Activated CD4-positive, alpha-beta T cell treated with anti-CD3 and anti-CD28 coated beads, Interleukin-2, amount 10 ng/mL, durations not matched to agents 24 days and 14 days (primary cell): ENCODE data around the gene NCOA1. TPM values are rescaled to one million over a fixed set of nuclear protein-coding genes. Genes with fewer than 3 reads are reported as not detected.

Source experiments
- total RNA-seq: library from RNA; stranded (reverse); gene quantifications from 2 replicates; pipeline ENCODE4 v1.2.3, GENCODE V29; 2022

Gene NCOA1
- total RNA-seq, 1 donor from 2014 or later = 25.9 TPM

Other genes starting within 250 kb of the NCOA1 start
- gene ITSN2, start 130.7 kb upstream of the NCOA1 start, total RNA-seq = 53.0 and 55.7 TPM in 2 replicates